Large intestine (tissue), 3 donors: ENCODE measurements around the gene NANOGP8. TPM values are rescaled to one million over a fixed set of nuclear protein-coding genes. Genes with fewer than 3 reads are reported as not detected.

Source experiments
- DNase-seq, 2 donors: peaks; one replicate each; pipeline versions ENCODE4 v3.0.0 to v3.0.0-alpha.2; 2013
- H3K27ac ChIP-seq: one replicate; pipeline ENCODE4 v1.5.1; 2013; ENCODE audit warnings: low read length
- H3K27me3 ChIP-seq: 2 replicates; pipeline ENCODE4 v1.6.1; 2013; ENCODE audit warnings: low read length; ENCODE audit not compliant: control insufficient read depth, insufficient read depth
- H3K36me3 ChIP-seq: 2 replicates; pipeline ENCODE4 v1.6.1; 2013; ENCODE audit warnings: low read length; ENCODE audit not compliant: control insufficient read depth, insufficient read depth
- H3K4me1 ChIP-seq: one replicate; pipeline ENCODE4 v1.6.1; 2013; ENCODE audit warnings: low read length; ENCODE audit not compliant: control insufficient read depth, insufficient read depth
- H3K4me3 ChIP-seq: one replicate; pipeline ENCODE4 v1.5.1; 2013; ENCODE audit warnings: low read length
- H3K9me3 ChIP-seq: one replicate; pipeline ENCODE4 v1.6.1; 2013; ENCODE audit warnings: mild to moderate bottlenecking, low read depth, low read length, moderate library complexity; ENCODE audit not compliant: control insufficient read depth
- WGBS: methylation state at CpG from one replicate; pipeline ENCODE4 v1.1.5; 2013; ENCODE audit warnings: low lambda C conversion rate; ENCODE audit not compliant: insufficient coverage; 5-methylcytosine and 5-hydroxymethylcytosine counted together
- polyA plus RNA-seq: library from polyadenylated mRNA; unstranded; fragments of 120-200 nt; gene quantifications from one replicate; pipeline ENCODE4 v1.2.1, GENCODE V29; 2013

NANOGP8 gene
- polyA plus RNA-seq, 1 donor, result 0.30 TPM

DNA sequence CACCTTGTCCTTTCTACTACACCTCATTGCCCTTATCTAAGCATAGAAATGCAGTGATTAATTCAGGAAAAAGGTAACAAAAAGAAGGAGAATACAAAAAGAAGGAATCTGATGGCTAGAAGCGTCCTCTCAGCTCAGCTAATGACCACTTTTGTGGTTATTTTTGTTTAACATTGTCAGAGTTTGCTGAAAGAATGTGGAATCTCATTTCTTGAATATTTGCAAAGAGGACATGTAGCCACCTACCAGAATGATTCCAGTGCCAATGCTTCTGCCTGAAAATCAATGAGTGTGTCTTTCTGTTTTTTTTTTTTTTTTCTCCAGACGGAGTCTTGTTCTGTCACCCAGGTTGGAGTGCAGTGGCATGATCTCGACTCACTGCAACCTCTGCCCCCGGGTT, 24.5 kb downstream of the NANOGP8 start:
- Histone ChIP-seq H3K27ac (no peak overlapping the region), H3K9me3 (no peaks in the 10 kb centered on the region), H3K4me3 (no peak overlapping the region), H3K27me3 (no peaks in the 10 kb centered on the region), H3K36me3 (no peaks in the 10 kb centered on the region), H3K4me1 (no peaks in the 10 kb centered on the region)
- WGBS, result 100% methylated on average over 1 of the region's 4 CpGs
- DNase-seq, result no peak

DNA sequence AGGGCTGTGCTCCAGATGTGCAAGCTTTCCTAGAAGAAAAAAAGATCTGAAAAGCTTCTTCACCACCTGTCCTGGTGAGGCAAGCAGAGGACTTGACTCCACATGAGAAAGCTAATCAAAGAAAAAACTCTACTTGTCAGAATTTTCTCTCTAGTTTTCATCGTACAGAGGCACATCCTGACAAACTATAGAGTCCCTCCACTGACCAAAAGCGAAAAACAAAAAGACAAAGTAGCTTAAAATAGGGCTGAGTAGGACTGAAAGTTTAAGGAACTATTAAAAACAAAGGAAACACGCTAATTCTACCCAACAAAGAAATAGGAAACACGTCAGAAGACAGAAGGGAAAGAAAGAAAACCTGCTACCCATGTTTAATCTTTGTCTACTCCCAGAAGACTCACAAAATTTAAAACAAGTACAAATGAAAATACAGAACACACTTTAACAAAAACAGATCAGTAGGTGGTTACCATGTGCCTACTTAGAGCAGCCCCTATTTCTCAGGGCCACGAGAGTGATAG, 26.5 kb downstream of the NANOGP8 start:
- no peaks in the 10 kb centered on the region for H3K36me3 ChIP-seq
- no peaks in the 10 kb centered on the region for H3K27me3 ChIP-seq
- H3K9me3 ChIP-seq, result no peaks in the 10 kb centered on the region
- H3K4me3 ChIP-seq, result no peak overlapping the region
- H3K27ac ChIP-seq, result no peak overlapping the region
- 90% methylated on average over 2 of the region's 5 CpGs for WGBS
- H3K4me1 ChIP-seq, result no peaks in the 10 kb centered on the region
- no peak for DNase-seq

DNA sequence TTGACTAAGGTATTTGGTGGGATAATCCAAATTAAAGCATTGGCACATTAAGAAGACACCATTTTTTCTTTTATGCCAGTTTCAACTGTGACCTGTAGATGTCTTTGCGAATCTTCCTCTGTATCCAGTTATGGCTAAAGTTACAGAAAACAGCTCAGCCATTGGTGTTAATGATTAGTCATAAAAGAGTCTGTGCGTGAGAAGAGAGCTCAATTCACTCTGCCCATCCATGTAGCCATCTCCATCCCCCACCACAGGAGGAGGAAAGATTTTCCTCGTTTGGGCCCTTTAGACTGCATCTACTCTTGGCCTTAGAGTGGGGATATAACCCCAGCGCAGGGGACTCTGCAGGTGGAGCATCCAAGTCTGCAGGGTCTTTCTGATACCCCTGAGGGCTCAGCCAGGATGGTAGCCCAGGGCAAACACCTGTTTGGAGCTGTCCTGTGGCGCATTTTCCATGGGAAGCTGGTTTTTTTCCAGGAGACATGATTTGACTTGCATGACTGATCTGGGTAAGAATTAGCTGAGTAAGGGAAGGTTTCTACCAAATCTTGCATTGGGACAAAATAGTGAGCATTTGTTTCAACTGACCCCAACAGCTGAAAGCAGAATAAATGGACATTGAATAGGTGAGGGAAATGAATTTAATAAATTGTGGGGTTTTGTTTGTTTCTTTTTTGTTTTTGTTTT, 29.5 kb downstream of the NANOGP8 start:
- no CpG with 5 or more reads among the region's 5 CpGs for WGBS
- Histone ChIP-seq H3K4me3 (no peak overlapping the region), H3K36me3 (no peaks in the 10 kb centered on the region), H3K4me1 (no peaks in the 10 kb centered on the region), H3K9me3 (no peaks in the 10 kb centered on the region), H3K27me3 (no peaks in the 10 kb centered on the region), H3K27ac (no peak overlapping the region)
- DNase-seq, result no peak

DNA sequence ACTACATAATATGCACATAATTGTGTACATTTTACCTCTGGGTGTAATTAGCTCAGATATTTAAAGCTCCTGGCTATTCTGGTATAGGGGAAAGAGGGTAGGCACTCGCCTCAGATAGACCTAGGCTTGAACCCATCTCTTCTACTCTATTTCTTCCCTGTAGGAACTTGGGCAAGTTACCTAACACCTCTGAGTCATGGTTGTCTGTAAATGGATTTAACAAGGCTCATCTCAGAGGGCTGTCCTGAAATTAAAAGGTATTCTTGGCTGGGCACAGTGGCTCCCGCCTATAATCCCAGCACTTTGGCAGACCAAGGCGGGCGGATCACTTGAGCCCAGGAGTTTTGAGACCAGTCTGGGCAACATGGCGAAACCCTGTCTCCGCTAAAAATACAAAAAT, 30.7 kb downstream of the NANOGP8 start:
- no peak overlapping the region for H3K4me3 ChIP-seq
- no peaks in the 10 kb centered on the region for H3K36me3 ChIP-seq
- WGBS, result 100% methylated on average over 1 of the region's 6 CpGs
- no peaks in the 10 kb centered on the region for H3K9me3 ChIP-seq
- H3K27ac ChIP-seq, result no peak overlapping the region
- no peak for DNase-seq
- no peaks in the 10 kb centered on the region for H3K4me1 ChIP-seq
- H3K27me3 ChIP-seq, result no peaks in the 10 kb centered on the region

DNA sequence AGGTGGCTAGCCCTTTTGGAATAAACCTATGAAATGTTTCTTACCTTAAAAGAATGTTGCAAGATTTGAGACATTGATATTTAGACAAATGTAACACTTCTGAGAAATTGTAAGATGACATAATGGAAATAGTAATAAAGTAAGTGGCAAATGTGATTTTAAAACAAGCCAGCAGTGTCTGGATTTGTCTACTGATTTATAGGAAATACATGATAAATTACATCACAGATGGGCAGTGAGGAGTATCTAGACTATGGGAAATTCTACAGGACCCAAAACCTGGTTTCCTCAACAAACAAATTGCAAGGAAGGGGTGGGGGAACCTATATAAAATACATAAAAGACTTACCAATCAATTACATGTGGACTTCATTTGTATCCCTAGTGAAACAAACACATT, 37.1 kb downstream of the NANOGP8 start:
- Histone ChIP-seq H3K27ac (no peak overlapping the region), H3K36me3 (no peaks in the 10 kb centered on the region), H3K9me3 (no peaks in the 10 kb centered on the region), H3K4me1 (no peaks in the 10 kb centered on the region), H3K27me3 (no peaks in the 10 kb centered on the region), H3K4me3 (no peak overlapping the region)
- DNase-seq, result no peak

DNA sequence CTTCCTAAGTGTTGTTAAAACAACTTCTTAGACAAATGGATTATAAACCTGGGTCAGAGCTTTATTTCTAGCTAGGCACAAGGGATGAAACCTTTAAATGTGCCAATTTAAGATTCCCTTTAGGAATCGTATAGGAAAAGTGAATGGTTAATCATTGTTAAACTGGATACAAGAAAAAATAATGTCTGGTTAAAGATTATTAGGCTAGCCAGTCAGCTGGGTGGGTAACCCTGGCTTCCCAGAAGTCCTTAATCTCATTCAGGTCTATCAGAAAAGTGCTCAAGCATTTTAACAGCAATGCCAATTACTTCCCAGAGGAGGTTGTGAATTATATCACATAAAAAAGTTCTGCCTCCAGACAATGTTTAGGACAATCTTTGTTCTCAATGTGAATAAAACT, 37.6 kb downstream of the NANOGP8 start:
- H3K4me3 ChIP-seq, result no peak overlapping the region
- no peaks in the 10 kb centered on the region for H3K9me3 ChIP-seq
- peak in 1 of 2 donors; percentile 32 for DNase-seq
- no peaks in the 10 kb centered on the region for H3K36me3 ChIP-seq
- H3K4me1 ChIP-seq, result no peaks in the 10 kb centered on the region
- H3K27me3 ChIP-seq, result no peaks in the 10 kb centered on the region
- no peak overlapping the region for H3K27ac ChIP-seq
- WGBS, result 20% methylated on average over 1 of the region's 1 CpG

DNA sequence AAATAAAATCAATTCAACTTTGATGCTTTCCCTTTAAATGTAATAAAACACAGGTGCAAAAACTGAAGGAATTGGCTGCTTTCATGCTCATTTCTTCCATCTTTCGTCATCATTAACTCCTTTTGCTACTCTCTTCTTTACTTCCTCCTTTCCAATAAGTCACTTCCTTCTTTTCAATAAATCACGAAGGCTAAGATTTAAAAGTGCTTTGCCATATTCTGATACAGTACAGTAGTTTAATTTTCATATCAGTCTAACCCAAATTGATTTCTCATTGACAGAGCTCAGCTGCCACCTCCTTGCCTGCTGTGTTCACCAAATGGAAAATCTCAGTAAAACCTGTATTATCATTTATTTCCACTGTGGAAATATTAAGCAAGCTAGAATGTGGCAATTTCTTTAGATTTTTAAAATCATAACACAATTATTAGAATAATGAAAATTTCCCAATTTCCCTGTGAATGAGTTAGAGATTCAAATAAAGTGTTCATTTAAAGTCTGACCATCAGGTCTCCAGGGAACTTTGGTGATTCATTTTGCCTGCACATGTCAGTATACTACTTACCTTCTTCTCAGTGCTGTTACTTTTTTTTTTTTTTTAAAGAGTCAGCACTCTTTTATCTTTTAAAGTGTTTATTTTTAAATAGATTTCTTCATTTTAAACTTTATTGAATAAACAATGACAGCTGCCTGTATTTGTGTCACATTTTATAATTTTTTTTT, 41.6 kb downstream of the NANOGP8 start:
- H3K36me3 ChIP-seq, result no peaks in the 10 kb centered on the region
- H3K4me1 ChIP-seq, result no peaks in the 10 kb centered on the region
- H3K4me3 ChIP-seq, result no peak overlapping the region
- H3K27ac ChIP-seq, result no peak overlapping the region
- H3K27me3 ChIP-seq, result no peaks in the 10 kb centered on the region
- no peak for DNase-seq
- H3K9me3 ChIP-seq, result no peaks in the 10 kb centered on the region
- WGBS, result 56% methylated on average over 2 of the region's 2 CpGs

DNA sequence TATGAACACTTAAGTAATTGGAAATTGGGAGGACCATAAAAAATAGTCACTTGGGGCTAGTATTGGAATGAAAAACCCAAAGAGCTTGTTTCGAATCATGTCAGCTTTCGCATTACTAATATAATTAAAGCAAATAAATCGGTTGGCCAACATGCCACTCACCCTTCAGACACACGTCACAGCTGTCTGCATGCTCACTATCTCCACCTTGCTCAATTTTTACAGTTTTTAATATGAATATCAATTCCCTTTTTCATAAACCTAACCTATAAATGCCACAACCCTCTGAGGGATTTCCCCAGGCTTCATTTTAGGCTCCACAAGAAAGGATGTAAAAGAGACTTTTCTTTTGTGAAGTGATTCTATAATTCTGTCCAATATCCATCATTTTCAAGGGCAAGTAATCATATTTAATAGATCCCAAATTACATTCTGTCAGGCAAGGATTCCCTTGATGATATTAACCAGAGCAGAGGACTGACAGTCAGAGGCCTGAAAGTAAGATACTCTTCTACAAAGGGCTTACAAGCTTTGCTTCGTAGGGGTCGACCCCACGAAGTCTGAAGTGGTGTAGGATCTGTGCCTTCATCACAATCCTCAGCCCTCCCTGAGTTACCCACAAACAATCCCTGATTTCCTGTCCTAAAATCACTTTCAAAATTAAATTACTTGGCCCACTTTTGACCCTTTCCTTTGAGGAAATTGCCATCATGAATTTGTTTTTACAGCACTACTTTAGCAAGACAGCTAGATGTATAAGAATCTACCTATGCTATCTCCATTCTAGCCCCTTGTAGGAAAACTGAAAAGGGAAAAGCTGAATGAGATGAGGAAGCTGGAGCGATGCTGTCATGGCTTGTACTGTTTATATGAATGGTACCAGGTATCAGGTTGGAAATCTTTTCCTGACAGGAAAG, 44.5 kb downstream of the NANOGP8 start:
- WGBS, result 82% methylated on average over 3 of the region's 8 CpGs
- Histone ChIP-seq H3K27me3 (no peaks in the 10 kb centered on the region), H3K4me3 (no peak overlapping the region), H3K27ac (no peak overlapping the region), H3K9me3 (no peaks in the 10 kb centered on the region), H3K36me3 (no peaks in the 10 kb centered on the region), H3K4me1 (no peaks in the 10 kb centered on the region)
- DNase-seq, result no peak

DNA sequence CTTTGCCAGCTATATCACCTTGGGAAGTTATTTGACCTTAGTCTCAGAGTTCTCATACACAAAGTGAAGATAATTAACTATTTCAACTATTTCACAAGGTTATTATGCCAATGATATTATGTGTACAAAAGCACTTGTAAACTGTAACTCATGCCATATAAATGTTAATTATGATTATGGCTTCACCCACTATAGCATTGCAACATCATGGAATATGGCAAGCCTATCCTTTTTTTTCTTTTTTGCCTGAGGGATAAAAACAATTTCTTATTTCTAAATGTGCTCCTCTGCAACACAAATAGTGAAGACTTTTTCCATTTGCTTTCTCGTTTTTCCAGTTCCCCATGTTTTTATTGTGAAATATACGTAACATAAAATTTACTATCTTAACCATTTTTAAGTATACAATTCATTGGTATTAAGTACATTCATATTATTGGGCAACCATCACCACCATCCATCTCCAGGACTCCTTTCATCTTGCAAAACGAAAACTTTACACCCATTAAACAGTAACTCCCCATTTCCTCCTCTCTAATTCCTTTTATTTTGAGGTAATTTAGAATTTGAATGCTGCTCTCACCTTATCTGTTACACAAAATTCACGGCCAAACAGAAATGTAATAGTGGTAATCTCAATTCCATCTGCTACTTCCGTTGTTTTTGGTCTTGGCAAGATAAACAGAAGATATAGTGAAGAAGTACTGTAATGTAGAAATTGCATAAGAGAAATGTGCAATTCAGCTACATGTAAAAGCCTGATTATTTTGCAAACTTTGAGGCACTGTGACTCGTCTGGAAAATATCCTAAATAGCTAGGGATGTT, 46.3 kb downstream of the NANOGP8 start:
- WGBS, result 75% methylated on average over 4 of the region's 6 CpGs

More for the DNA sequence above, 46.3 kb downstream of the NANOGP8 start:
- no peaks in the 10 kb centered on the region for H3K4me1 ChIP-seq
- H3K9me3 ChIP-seq, result no peaks in the 10 kb centered on the region
- H3K36me3 ChIP-seq, result no peaks in the 10 kb centered on the region
- DNase-seq, result no peak
- H3K4me3 ChIP-seq, result no peak overlapping the region
- H3K27ac ChIP-seq, result no peak overlapping the region
- H3K27me3 ChIP-seq, result no peaks in the 10 kb centered on the region
